ENCODE results near the gene SYT17. TPM values are rescaled to one million over a fixed set of nuclear protein-coding genes. Genes with fewer than 3 reads are reported as not detected.

SYT17 gene
- total RNA-seq, 4 donors from 2014 or later = 4.2 to 9.0 (median 6.3) TPM

DNA sequence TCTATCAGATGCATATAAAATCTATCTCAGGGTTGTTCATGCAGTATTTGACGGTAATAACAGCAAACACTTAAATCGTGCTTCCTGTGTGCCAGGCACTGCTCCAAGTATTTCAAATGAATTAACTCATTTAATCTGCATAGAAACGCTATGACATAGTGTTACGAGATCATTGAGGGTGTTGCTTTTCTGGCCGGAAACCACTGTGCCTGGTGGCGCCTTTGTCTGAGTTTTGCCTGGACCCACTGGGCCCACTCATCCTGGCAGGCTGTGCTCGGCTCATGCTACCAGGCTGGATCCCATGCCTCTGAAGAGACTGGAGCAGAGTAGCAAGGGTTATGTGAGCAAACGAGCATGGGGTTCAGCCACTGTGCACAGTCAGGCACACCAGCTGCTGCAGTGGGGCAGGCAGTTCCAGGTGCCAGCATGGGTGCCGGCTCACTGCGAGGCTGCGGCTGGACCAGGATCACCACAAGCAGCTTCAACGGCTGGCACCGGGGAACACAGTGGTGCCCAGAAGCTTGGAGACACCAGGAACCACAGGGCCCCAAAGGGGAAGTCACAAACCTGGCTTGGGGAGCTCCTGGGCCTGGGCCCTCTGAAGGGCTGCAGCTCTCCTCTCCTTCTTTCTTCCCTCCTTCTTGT, 71.6 kb downstream of the SYT17 start:
- Histone ChIP-seq H3K9me3 (peaks cover 0 to 17% (median 0%) of the 10 kb centered on the region in 3 donors), H3K27me3 (no peaks in the 10 kb centered on the region), H3K36me3 (no peaks in the 10 kb centered on the region), H3K27ac (peak overlapping the region in 3 of 4 donors; percentile 60 to 70 (median 61)), H3K4me1 (peaks cover 0 to 16% (median 0%) of the 10 kb centered on the region in 3 donors), H3K4me3 (no peak overlapping the region)
- TF ChIP-seq POLR2AphosphoS5 (IDR thresholded peaks at IDR 0.05) = no peak
- no peak for TF ChIP-seq POLR2A (IDR thresholded peaks at IDR 0.05)
- WGBS, 2 donors (ENCODE audit: low coverage in 1 of 2) = 56 to 88% methylated on average over 3 to 6 of the region's 13 CpGs
- no peak for ATAC-seq

DNA sequence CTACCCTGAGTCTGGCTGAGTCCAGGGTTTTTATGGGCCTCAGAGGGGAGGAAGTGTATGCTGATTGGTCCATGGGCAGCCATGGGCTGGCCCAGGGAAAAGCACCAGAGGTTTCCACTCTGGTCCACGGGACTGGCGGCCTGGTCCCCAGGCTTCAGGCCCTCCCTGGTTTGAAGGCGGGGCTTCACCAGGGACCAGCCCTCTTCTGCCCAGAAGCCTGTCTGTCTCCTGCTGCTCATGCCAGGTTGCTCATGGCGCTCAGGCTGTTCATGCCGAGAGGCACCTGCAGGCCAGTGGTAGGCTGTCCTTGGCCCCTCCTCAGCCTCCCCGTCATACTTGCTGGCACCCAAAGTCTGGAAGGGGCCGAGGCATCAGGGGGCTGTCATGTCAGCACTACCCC, 72.5 kb downstream of the SYT17 start:
- ATAC-seq = peak; percentile 16
- Histone ChIP-seq H3K27ac (peak overlapping the region in 3 of 4 donors; percentile 41 to 70 (median 60)), H3K4me1 (peaks cover 0 to 16% (median 0%) of the 10 kb centered on the region in 3 donors), H3K4me3 (no peak overlapping the region), H3K9me3 (peaks cover 0 to 9% (median 0%) of the 10 kb centered on the region in 3 donors), H3K36me3 (no peaks in the 10 kb centered on the region), H3K27me3 (no peaks in the 10 kb centered on the region)
- WGBS, 2 donors (ENCODE audit: low coverage in 1 of 2) = 88% methylated on average over 6 of the region's 7 CpGs; no CpG with 5 or more reads in 1 of the 2 donors
- TF ChIP-seq POLR2A (IDR thresholded peaks at IDR 0.05) = no peak
- TF ChIP-seq EP300 (IDR thresholded peaks at IDR 0.05) = no peak
- TF ChIP-seq, protein P1, sequence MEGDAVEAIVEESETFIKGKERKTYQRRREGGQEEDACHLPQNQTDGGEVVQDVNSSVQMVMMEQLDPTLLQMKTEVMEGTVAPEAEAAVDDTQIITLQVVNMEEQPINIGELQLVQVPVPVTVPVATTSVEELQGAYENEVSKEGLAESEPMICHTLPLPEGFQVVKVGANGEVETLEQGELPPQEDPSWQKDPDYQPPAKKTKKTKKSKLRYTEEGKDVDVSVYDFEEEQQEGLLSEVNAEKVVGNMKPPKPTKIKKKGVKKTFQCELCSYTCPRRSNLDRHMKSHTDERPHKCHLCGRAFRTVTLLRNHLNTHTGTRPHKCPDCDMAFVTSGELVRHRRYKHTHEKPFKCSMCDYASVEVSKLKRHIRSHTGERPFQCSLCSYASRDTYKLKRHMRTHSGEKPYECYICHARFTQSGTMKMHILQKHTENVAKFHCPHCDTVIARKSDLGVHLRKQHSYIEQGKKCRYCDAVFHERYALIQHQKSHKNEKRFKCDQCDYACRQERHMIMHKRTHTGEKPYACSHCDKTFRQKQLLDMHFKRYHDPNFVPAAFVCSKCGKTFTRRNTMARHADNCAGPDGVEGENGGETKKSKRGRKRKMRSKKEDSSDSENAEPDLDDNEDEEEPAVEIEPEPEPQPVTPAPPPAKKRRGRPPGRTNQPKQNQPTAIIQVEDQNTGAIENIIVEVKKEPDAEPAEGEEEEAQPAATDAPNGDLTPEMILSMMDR (IDR thresholded peaks at IDR 0.05) = no peak
- TF ChIP-seq POLR2AphosphoS5 (IDR thresholded peaks at IDR 0.05) = no peak

DNA sequence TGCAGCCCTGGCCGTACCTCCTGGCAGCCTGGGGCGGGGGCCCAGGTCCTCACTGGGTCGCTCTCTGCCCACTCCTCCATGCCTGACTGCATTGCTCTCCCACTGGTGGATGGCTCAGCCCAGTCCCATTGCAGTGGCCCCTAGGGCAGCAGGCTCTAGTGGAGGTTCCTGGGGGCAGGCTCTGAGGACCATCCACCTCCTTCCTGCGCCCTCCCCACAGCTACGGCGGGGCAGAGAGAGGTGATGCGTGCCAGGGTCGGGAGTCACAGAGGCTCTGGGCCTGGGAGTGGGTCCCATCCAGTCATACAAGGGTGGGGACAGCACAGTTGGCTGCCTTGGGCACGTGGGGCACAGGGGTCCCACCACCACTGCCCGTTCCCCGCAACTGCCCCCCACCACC, 73.5 kb downstream of the SYT17 start:
- WGBS, 2 donors (ENCODE audit: low coverage in 1 of 2) = no CpG with 5 or more reads among the region's 11 CpGs
- no peaks in the 10 kb centered on the region for H3K36me3 ChIP-seq
- H3K4me1 ChIP-seq = peaks cover 0 to 16% (median 0%) of the 10 kb centered on the region in 3 donors
- no peaks in the 10 kb centered on the region for H3K27me3 ChIP-seq
- TF ChIP-seq POLR2AphosphoS5 (IDR thresholded peaks at IDR 0.05) (no peak), EP300 (IDR thresholded peaks at IDR 0.05) (no peak), POLR2A (IDR thresholded peaks at IDR 0.05) (no peak)
- TF ChIP-seq, protein P1 (IDR thresholded peaks at IDR 0.05) = no peak
- H3K4me3 ChIP-seq = no peak overlapping the region
- no peaks in the 10 kb centered on the region for H3K9me3 ChIP-seq
- H3K27ac ChIP-seq = no peak overlapping the region
- ATAC-seq = no peak

DNA sequence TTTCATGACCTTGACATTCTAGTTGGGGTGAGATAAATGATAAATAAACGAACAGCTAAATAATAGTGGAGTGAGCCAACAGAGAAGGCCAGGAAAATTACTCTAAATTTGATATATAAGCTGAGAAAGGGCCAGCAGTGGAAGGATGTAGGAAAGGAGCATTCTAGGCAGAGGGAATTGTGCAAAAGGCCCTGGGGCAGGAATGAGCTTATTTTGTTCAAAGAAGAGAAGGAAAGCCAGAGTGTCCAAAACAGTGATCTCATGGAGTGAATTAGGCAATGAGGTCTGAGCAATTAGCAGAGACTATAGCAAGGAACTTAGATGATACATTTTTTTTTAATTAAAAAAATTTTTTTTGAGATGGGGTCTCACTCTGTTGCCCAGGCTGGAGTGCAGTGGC, 74.1 kb downstream of the SYT17 start:
- no peak overlapping the region for H3K27ac ChIP-seq
- no peaks in the 10 kb centered on the region for H3K36me3 ChIP-seq
- peaks cover 0 to 16% (median 0%) of the 10 kb centered on the region in 3 donors for H3K4me1 ChIP-seq
- 8 to 17% methylated on average over 1 of the region's 1 CpG for WGBS, 2 donors (ENCODE audit: low coverage in 1 of 2)
- H3K27me3 ChIP-seq = no peaks in the 10 kb centered on the region
- no peak overlapping the region for H3K4me3 ChIP-seq
- H3K9me3 ChIP-seq = no peaks in the 10 kb centered on the region
- no peak for ATAC-seq
- no peak for TF ChIP-seq EP300 (IDR thresholded peaks at IDR 0.05)
- no peak for TF ChIP-seq POLR2A (IDR thresholded peaks at IDR 0.05)
- no peak for TF ChIP-seq POLR2AphosphoS5 (IDR thresholded peaks at IDR 0.05)
- TF ChIP-seq, protein P1 (IDR thresholded peaks at IDR 0.05) = no peak

DNA sequence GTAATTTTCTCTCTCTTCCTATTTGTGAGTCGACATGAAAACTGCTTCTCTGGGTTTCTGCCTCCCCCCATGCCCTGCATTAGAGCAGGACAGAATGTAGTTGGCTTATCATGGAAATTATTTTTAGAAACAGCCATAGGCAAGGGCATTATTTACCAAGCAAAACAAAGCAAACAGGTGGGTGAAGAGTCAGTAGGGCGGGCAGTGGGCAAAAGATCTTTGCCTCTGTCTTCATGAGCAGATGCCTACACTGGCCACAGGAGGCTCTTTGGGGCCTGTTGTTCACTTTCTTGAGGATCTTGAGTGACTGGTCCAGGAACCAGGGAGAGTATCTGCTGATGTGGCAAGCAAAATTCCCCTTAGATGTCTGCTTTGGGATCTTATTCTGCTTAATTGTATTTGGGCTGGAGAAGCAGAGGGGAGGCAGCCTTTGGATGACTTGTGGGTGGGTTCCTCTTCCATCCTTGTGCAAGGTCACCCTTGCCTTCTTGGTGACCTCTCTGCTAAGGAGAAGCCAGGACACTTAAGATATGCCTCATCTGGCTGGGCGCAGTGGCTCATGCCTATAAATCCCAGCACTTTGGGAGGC, 75.0 kb downstream of the SYT17 start:
- Histone ChIP-seq H3K4me1 (peaks cover 0 to 16% (median 0%) of the 10 kb centered on the region in 3 donors), H3K27me3 (no peaks in the 10 kb centered on the region), H3K27ac (no peak overlapping the region), H3K9me3 (no peaks in the 10 kb centered on the region), H3K36me3 (no peaks in the 10 kb centered on the region), H3K4me3 (no peak overlapping the region)
- TF ChIP-seq POLR2AphosphoS5 (IDR thresholded peaks at IDR 0.05) (no peak), EP300 (IDR thresholded peaks at IDR 0.05) (no peak), POLR2A (IDR thresholded peaks at IDR 0.05) (no peak)
- TF ChIP-seq, protein P1 (IDR thresholded peaks at IDR 0.05) = no peak
- 20% methylated on average over 2 of the region's 3 CpGs; no CpG with 5 or more reads in 1 of the 2 donors for WGBS, 2 donors (ENCODE audit: low coverage in 1 of 2)
- ATAC-seq = no peak
